DND-41 (cell line): Measurements from ENCODE around the gene MFSD8.
A peak's percentile ranks its signal among the peaks of the same experiment; 100 is the strongest.

ENCODE experiments used
- CTCF ChIP-seq: IDR thresholded peaks from 2 replicates; pipeline ENCODE4 v1.5.1; 2012; ENCODE audit warnings: borderline replicate concordance, low read length, moderate library complexity, mild to moderate bottlenecking; ENCODE audit not compliant: poor library complexity, severe bottlenecking; ENCODE audit errors: extremely low read depth
- EZH2 ChIP-seq: IDR thresholded peaks from 3 replicates; pipeline ENCODE4 v1.6.1; 2012; ENCODE audit warnings: borderline replicate concordance, low read depth, mild to moderate bottlenecking, moderate library complexity, low read length, inconsistent platforms; ENCODE audit not compliant: severe bottlenecking

GRCh38 chr4:127881563-127881864, 83.5 kb downstream of the MFSD8 start:
- TF ChIP-seq CTCF (peak; percentile 37), EZH2 (no peak)
